Activated CD4-positive, alpha-beta T cell treated with anti-CD3 and anti-CD28 coated beads for 48 hours (primary cell): ENCODE results near the gene UGT1A4.
A peak's percentile ranks its signal among the peaks of the same experiment; 100 is the strongest.
"Not testable (repeated sequence)": the region's sequence is repeated elsewhere in the genome, so short reads cannot be mapped to it uniquely, and the experiment has no call there.

Experiments used
- DNase-seq: peaks from one replicate; pipeline ENCODE4 v3.0.0-alpha.2; 2020

The UGT1A4 gene

GRCh38 chr2:233700028-233700635 is 18.4 kb upstream of the UGT1A4 start:
- DNase-seq: no peak

GRCh38 chr2:233700842-233701241 is 17.7 kb upstream of the UGT1A4 start:
- DNase-seq: not testable (repeated sequence)

- no peak for DNase-seq
Measured at GRCh38 chr2:233702238-233702637, 16.3 kb upstream of the UGT1A4 start.

DNA sequence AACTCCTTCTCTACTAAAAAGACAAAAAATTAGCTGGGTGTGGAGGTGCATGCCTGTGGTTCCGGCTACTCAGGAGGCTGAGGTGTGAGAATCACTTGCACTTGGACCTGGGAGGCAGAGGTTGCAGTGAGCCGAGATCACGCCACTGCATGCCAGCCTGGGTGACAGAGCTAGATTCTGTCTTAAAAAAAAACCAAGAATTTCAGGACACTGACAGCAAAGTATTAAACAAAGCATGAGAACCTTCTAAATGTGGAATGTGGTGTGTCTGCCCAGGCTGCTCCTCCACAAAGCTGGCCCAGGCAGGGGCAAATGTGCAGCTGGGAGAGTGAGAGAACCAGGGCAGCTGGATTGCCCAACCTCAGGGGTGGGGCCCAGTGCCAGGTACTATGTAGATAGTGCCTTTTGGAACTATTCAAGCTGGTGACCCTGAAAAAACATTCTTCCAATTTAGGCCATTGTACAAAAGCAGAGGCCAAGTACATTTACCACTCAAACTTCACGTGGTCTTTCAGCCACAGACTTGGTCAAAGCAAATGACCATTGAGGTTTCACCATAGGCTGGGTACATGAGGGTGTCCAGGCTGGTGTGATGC is 12.5 kb upstream of the UGT1A4 start:
- DNase-seq: no peak

- DNase-seq: no peak
Measured at GRCh38 chr2:233706720-233707119, 11.8 kb upstream of the UGT1A4 start.

DNA sequence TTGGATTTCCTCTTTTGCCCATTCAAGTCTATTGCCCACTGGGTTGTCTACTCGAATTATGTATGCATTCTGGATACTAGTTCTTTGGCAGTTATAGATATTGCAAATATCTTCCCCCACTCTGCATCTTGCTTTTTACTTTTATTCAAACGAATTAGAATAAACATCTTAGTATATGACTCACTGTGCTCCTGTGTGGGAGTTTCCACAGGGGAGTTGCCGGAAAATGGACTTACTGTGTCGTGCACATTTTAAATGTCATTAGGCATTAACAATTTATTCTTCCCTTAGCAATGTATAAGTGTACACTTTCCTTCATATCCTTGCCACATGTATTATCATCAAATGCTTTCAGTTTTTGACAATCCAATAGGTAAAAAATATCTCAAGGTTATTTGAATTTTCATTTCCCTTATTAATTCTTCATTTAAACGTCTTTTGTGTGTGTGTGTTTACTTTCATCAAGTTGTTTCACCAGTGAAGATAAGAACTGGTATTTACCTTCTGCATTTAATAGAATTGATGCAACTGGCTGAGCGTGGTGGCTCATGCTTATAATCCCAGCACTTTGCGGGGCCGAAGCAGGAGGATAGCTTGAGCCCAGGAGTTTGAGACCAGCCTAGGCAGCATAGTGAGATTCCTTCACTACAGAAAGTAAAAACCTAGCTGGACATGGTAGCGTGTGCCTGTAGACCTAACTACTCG is 10.4 kb upstream of the UGT1A4 start:
- DNase-seq: no peak

DNA sequence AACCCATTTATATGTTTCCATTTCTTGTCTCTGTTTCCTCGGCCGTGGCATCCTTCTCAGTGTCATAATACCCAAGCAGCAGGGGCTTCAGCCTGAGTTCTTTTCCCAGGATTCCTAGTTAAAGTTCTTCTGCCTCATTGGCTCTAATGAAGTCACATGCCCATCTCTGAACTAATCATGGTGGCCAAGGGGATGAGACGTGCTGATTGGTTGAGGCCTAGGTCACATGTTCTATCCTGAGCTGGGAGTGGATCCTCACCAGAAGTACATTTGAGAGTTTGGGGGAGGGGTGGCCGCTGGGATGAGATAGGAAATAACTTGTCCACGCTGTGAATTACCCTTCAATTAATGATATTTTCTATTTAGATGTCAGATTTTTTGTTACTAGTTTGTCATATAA is 9.6 kb upstream of the UGT1A4 start:
- DNase-seq: no peak

- peak; percentile 78 for DNase-seq
Measured at GRCh38 chr2:233711312-233712008, 7.1 kb upstream of the UGT1A4 start.

DNA sequence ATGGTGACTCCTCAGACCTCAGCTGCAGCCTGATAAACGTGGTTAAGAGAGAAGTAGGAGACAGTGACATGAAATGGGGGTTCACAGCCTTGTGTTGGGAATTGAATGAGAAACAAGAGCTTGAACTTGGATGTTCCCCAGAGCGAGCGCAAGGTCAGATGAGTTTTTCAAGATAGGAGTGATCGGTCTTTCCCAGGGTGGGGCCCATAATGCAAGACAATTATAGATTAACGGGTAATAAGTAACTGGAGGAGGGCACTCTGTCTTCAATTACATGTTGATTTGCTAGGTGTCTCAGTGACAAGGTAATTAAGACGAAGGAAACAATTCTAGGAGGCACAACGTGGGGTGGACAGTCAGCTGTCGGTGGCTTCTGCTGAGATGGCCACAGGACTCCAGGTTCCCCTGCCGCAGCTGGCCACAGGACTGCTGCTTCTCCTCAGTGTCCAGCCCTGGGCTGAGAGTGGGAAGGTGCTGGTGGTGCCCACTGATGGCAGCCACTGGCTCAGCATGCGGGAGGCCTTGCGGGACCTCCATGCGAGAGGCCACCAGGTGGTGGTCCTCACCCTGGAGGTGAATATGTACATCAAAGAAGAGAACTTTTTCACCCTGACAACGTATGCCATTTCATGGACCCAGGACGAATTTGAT is 5.8 kb upstream of the UGT1A4 start, which contains the start of gene UGT1A5:
TSS of gene UGT1A5 (plus strand) at position 297 of the 651 bp plus-strand sequence. CDS start at position 382, 85 bp downstream.
- no peak for DNase-seq

- DNase-seq: no peak
Measured at GRCh38 chr2:233713262-233713615, 5.3 kb upstream of the UGT1A4 start.

DNA sequence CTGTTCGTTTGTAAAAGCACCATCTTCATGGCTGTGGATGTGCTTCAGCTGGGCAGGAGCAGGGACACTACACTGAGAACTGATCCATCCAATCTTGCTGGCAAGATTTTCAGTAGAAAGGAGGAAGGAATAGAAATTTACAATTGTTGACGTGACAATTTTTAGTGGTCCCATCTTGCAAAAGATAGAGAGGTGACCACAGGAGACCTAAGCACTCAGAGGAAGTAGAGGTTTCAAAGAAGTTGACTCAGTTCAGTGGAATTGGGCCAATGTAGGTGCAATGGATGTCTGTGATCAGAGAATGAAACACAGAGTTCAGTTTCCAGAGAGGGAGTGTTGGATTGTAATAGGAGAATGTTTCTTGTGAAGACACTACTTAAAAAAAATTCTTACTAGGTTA is 4.4 kb upstream of the UGT1A4 start:
- DNase-seq: no peak

- no peak for DNase-seq
Measured at GRCh38 chr2:233728723-233729301, 10.3 kb downstream of the UGT1A4 start, which contains the start of gene UGT1A3. Gene UGT1A3 (plus strand): TSS chr2:233729042. CDS start chr2:233729127, 85 bp downstream.

- DNase-seq: not testable (repeated sequence)
Measured at GRCh38 chr2:233736868-233737653, 18.5 kb downstream of the UGT1A4 start.

GRCh38 chr2:233740870-233741269 is 22.3 kb downstream of the UGT1A4 start:
- DNase-seq: no peak

DNA sequence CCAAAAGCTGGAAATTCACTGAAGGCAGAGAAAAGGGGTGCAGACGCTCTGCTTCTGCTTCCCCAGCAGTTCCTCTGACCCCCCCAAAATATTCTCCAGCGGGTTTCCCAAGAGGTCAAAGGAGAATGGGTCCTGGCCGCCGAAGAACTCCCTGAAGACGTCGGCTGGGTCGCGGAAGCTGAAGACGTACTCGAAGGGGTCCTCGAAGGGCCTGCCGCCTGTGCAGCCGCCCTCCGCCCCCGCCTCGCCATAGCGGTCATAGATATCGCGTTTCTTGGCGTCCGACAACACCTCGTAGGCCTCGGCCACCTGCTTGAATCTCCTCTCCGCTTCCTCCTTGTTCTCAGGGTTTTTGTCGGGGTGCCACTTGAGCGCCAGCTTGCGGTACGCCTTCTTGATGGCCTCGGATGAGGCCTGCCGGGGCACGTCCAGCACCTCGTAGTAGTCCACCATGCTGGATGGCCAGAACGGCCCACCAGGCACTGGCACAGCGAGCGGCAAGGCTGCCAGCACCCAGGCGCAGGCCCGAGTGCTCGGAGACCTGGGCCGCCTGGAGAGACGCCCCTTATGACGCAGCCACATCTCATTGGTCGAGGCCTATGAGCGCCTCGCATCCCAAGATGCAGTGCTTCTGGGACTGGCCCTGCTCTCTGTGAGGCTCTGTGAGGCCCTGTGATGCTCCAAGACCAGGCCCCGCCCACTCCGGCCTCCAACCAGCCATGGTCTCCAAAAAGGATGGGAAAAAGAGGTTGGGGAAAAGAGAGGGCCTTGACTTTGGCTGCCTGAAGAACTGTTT is 25.1 kb downstream of the UGT1A4 start:
- no peak for DNase-seq

GRCh38 chr2:233745073-233745755 is 26.7 kb downstream of the UGT1A4 start:
- DNase-seq: no peak

- not testable (repeated sequence) for DNase-seq
Measured at GRCh38 chr2:233745838-233746237, 27.3 kb downstream of the UGT1A4 start.

GRCh38 chr2:233746475-233747282 is 28.1 kb downstream of the UGT1A4 start:
- no peak for DNase-seq

GRCh38 chr2:233747283-233747544 is 28.7 kb downstream of the UGT1A4 start:
- DNase-seq: no peak

GRCh38 chr2:233750689-233751088 is 32.2 kb downstream of the UGT1A4 start:
- not testable (repeated sequence) for DNase-seq
